Ovary (tissue), 9 donors: Measurements from ENCODE around the gene TFEC. TPM values are rescaled to one million over a fixed set of nuclear protein-coding genes. Genes with fewer than 3 reads are reported as not detected.
"Not testable (repeated sequence)": the region's sequence is repeated elsewhere in the genome, so short reads cannot be mapped to it uniquely, and the experiment has no call there.

Experiments
- DNase-seq, 5 donors: peaks; one replicate each; pipeline ENCODE4 v3.0.0-alpha.2; 2019 to 2020
- H3K27ac ChIP-seq, 2 donors: fragments of 200-600 bp; one replicate each; pipeline versions ENCODE4 v1.5.1 to v1.8.0; 2019 to 2022
- H3K27me3 ChIP-seq: fragments of 200-600 bp; one replicate; pipeline ENCODE4 v1.8.0; 2022
- H3K36me3 ChIP-seq: fragments of 200-600 bp; sonication (generic); one replicate; pipeline ENCODE4 v1.5.1; 2019
- H3K4me1 ChIP-seq: one replicate; pipeline ENCODE4 v1.8.1; 2013; ENCODE audit warnings: mild to moderate bottlenecking, moderate library complexity; ENCODE audit not compliant: insufficient read depth
- H3K4me3 ChIP-seq: fragments of 200-600 bp; sonication (generic); one replicate; pipeline ENCODE4 v1.5.1; 2017
- H3K9me3 ChIP-seq, 2 donors: fragments of 200-600 bp in 1 of 2; sonication (generic) in 1 of 2; one replicate each; pipeline versions ENCODE4 v1.5.1 to v1.8.1; 2013 to 2019; ENCODE audit warnings: mild to moderate bottlenecking in 1 of 2, moderate library complexity in 1 of 2
- CTCF ChIP-seq, 3 donors: fragments of 450-650 bp in 2 of 3; fragments of 200-600 bp in 1 of 3; IDR thresholded peaks; one replicate each; pipeline versions ENCODE4 v1.5.1 to v1.8.0; 2016 to 2022; ENCODE audit warnings: antibody characterized with exemption in 3 of 3, mild to moderate bottlenecking in 1 of 3
- EP300 ChIP-seq: sonication (generic); formaldehyde crosslinking; IDR thresholded peaks from one replicate; pipeline ENCODE4 v1.6.1; 2017; ENCODE audit warnings: antibody characterized with exemption
- POLR2A ChIP-seq: fragments of 450-650 bp; IDR thresholded peaks from one replicate; pipeline ENCODE4 v1.6.1; 2017; ENCODE audit warnings: antibody characterized with exemption, mild to moderate bottlenecking, moderate library complexity
- WGBS, 3 donors: extraction: QIAGEN DNeasy Blood & Tissue Kit in 1 of 3; methylation state at CpG; one replicate each; pipeline versions ENCODE4 v1.1.5 to v1.1.7; 2013 to 2017; 5-methylcytosine and 5-hydroxymethylcytosine counted together
- intact Hi-C, 4 donors: fragments of 100-400 bp; cut with DNase I; formaldehyde crosslinking; loops; one replicate each; pipeline versions ENCODE4 v1.11.0 to v1.15.1; 2022 to 2023
- polyA plus RNA-seq, 2 donors: library from polyadenylated mRNA; stranded (reverse); fragments of 200-250 nt in 1 of 2; fragments of 350-450 nt in 1 of 2; fragmentation: Illumina TruSeq in 1 of 2; extraction: RNeasy Lipid Tissue Mini Kit (QIAGEN cat#74804) in 1 of 2; gene quantifications; one replicate each; pipeline ENCODE4 v1.2.3, GENCODE V29; 2013 to 2014
- total RNA-seq, 7 donors: library from RNA; depleted of rRNA in 2 of 7; stranded (reverse); fragments of >200 nt in 2 of 7; fragmentation: NEBNext Ultra II Directional in 3 of 7; extraction: Animal tissue kit (Norgen Biotek cat#: 25700) in 3 of 7; gene quantifications; one replicate each; pipeline versions ENCODE4 v1.1.0 to v1.2.4, GENCODE V29; 2016 to 2023
- donor health status: DM: no; HTN: no; CAD: no; lungs with moderate emphysema.
- donor health status: DM: no; HTN: no; CAD: no.
- donor health status: Bipolar disorder and iron deficiency.
- donor health status: DM: yes; HTN: yes; CAD: no.
- donor health status: DM: no; HTN: no; CAD: no.
- donor health status: DM: yes; HTN: yes; CAD: no.

Gene TFEC
- total and polyA plus RNA-seq, 9 donors: 0.52 to 7.6 (median 1.8) TPM

GRCh38 chr7:116062666-116063065 is 32.1 kb upstream of the TFEC start:
- WGBS, 3 donors: 78 to 80% (median 78%) methylated on average over 2 of the region's 2 CpGs
- no peak overlapping the region for H3K27ac ChIP-seq
- H3K4me3 ChIP-seq: no peak overlapping the region
- no peak for DNase-seq
- TF ChIP-seq CTCF (IDR thresholded peaks at IDR 0.05): no peak
- TF ChIP-seq POLR2A: no peak
- no peak for TF ChIP-seq EP300
- intact Hi-C loops: no loop called here
- no peaks in the 10 kb centered on the region for H3K9me3 ChIP-seq
- no peaks in the 10 kb centered on the region for H3K4me1 ChIP-seq
- no peaks in the 10 kb centered on the region for H3K27me3 ChIP-seq
- no peaks in the 10 kb centered on the region for H3K36me3 ChIP-seq

- intact Hi-C loops: no loop called here
- Histone ChIP-seq H3K4me1 (no peaks in the 10 kb centered on the region), H3K27me3 (no peaks in the 10 kb centered on the region), H3K36me3 (no peaks in the 10 kb centered on the region), H3K9me3 (peaks cover 0 to 2% of the 10 kb centered on the region in 2 donors), H3K27ac (no peak overlapping the region), H3K4me3 (no peak overlapping the region)
- WGBS, 3 donors: 55 to 60% (median 57%) methylated on average over 2 of the region's 2 CpGs
- DNase-seq: no peak
- TF ChIP-seq EP300: no peak
- no peak for TF ChIP-seq CTCF (IDR thresholded peaks at IDR 0.05)
Observed at GRCh38 chr7:116052006-116052405, 21.4 kb upstream of the TFEC start.

- intact Hi-C loops, H3K36me3 ChIP-seq, DNase-seq, H3K27ac ChIP-seq, H3K9me3 ChIP-seq, H3K4me1 ChIP-seq, H3K27me3 ChIP-seq, H3K4me3 ChIP-seq: not testable (repeated sequence)
- 90 to 92% (median 92%) methylated on average over 6 of the region's 6 CpGs for WGBS, 3 donors
Observed at GRCh38 chr7:116047261-116047660, 16.7 kb upstream of the TFEC start.

- DNase-seq: no peak
- H3K4me1 ChIP-seq: no peaks in the 10 kb centered on the region
- WGBS, 3 donors: 82 to 90% (median 89%) methylated on average over 6 of the region's 6 CpGs
- no peaks in the 10 kb centered on the region for H3K36me3 ChIP-seq
- H3K4me3 ChIP-seq: no peak overlapping the region
- intact Hi-C loops: no loop called here
- H3K27me3 ChIP-seq: no peaks in the 10 kb centered on the region
- no peak overlapping the region for H3K27ac ChIP-seq
- H3K9me3 ChIP-seq: peaks cover 0 to 4% of the 10 kb centered on the region in 2 donors
- TF ChIP-seq EP300 (no peak), POLR2A (no peak), CTCF (IDR thresholded peaks at IDR 0.05) (no peak)
Observed at GRCh38 chr7:116045532-116045931, 15.0 kb upstream of the TFEC start.

- H3K27ac ChIP-seq: no peak overlapping the region
- H3K4me1 ChIP-seq: no peaks in the 10 kb centered on the region
- intact Hi-C loops: no loop called here
- H3K36me3 ChIP-seq: no peaks in the 10 kb centered on the region
- H3K27me3 ChIP-seq: no peaks in the 10 kb centered on the region
- DNase-seq: no peak
- H3K4me3 ChIP-seq: no peak overlapping the region
- TF ChIP-seq EP300: no peak
- 67 to 76% (median 68%) methylated on average over 4 of the region's 4 CpGs for WGBS, 3 donors
- H3K9me3 ChIP-seq: no peaks in the 10 kb centered on the region
Observed at GRCh38 chr7:116041615-116042014, 11.1 kb upstream of the TFEC start.

- no peaks in the 10 kb centered on the region for H3K36me3 ChIP-seq
- TF ChIP-seq EP300: no peak
- no peak for TF ChIP-seq CTCF (IDR thresholded peaks at IDR 0.05)
- TF ChIP-seq POLR2A: no peak
- H3K27ac ChIP-seq: no peak overlapping the region
- intact Hi-C loops: no loop called here
- H3K9me3 ChIP-seq: no peaks in the 10 kb centered on the region
- no peaks in the 10 kb centered on the region for H3K27me3 ChIP-seq
- no peaks in the 10 kb centered on the region for H3K4me1 ChIP-seq
- DNase-seq: no peak
- no peak overlapping the region for H3K4me3 ChIP-seq
- 89 to 90% (median 89%) methylated on average over 2 of the region's 2 CpGs for WGBS, 3 donors
Observed at GRCh38 chr7:116037401-116037800, 6.8 kb upstream of the TFEC start.
